Naive thymus-derived CD8-positive, alpha-beta T cell (primary cell): ENCODE data around the gene ANKK1. TPM values are rescaled to one million over a fixed set of nuclear protein-coding genes. Genes with fewer than 3 reads are reported as not detected.

Experiments
- ATAC-seq, 2 donors: fragments of 150-1000 bp; cut with Tn5 transposase in 1 of 2; sonication (Bioruptor Pico), chemical (Tn5 transposase) in 1 of 2; 1 replicate in 1 of 2; 2 replicates in 1 of 2; pipeline ENCODE4 v1.10.0; 2021; ENCODE audit warnings: mild to moderate bottlenecking in 2 of 2, moderate library complexity in 2 of 2
- POLR2A ChIA-PET: fragments of 350-600 bp; sonication (Branson Sonifier 250); formaldehyde crosslinking; loops from one replicate; lab custom pipeline; 2021; ENCODE audit warnings: antibody characterized with exemption; lab: Charles Lee
- DNase-seq, 10 donors: peaks; one replicate each; pipeline versions ENCODE4 v3.0.0 to v3.0.0-alpha.2; 2020 to 2022
- H3K27ac Mint-ChIP-seq, 10 donors: one replicate each; pipeline ENCODE4 v1.8.0; 2020 to 2022; ENCODE audit warnings: mild to moderate bottlenecking in 10 of 10, mixed read lengths in 10 of 10, moderate library complexity in 4 of 10, inconsistent platforms in 1 of 10
- H3K27me3 Mint-ChIP-seq, 5 donors: one replicate each; pipeline ENCODE4 v1.8.0; 2021 to 2022; ENCODE audit warnings: mixed read lengths in 5 of 5
- H3K36me3 Mint-ChIP-seq, 3 donors: one replicate each; pipeline ENCODE4 v1.8.0; 2020 to 2022; ENCODE audit warnings: mixed read lengths in 3 of 3, mild to moderate bottlenecking in 2 of 3, inconsistent platforms in 1 of 3
- H3K4me1 Mint-ChIP-seq, 4 donors: one replicate each; pipeline ENCODE4 v1.8.0; 2021 to 2022; ENCODE audit warnings: mixed read lengths in 4 of 4
- H3K4me3 Mint-ChIP-seq, 10 donors: one replicate each; pipeline ENCODE4 v1.8.0; 2020 to 2022; ENCODE audit warnings: mild to moderate bottlenecking in 10 of 10, mixed read lengths in 10 of 10, moderate library complexity in 6 of 10, inconsistent platforms in 1 of 10
- H3K9me3 Mint-ChIP-seq, 9 donors: one replicate each; pipeline ENCODE4 v1.8.0; 2020 to 2022; ENCODE audit warnings: mixed read lengths in 9 of 9, mild to moderate bottlenecking in 3 of 9, inconsistent platforms in 1 of 9, moderate library complexity in 1 of 9
- polyA plus RNA-seq, 3 donors: library from polyadenylated mRNA; unstranded; fragments of 300-500 nt; fragmentation: Illumina TruSeq; gene quantifications; one replicate each; pipeline ENCODE4 v1.2.3, GENCODE V29; 2021
- total RNA-seq, 8 experiments: library from RNA in 2 of 8; stranded (reverse) in 2 of 8; gene quantifications; one replicate each; pipeline ENCODE4 v1.2.3 and lab custom pipeline; 2021 to 2026

ANKK1 gene, protein sequence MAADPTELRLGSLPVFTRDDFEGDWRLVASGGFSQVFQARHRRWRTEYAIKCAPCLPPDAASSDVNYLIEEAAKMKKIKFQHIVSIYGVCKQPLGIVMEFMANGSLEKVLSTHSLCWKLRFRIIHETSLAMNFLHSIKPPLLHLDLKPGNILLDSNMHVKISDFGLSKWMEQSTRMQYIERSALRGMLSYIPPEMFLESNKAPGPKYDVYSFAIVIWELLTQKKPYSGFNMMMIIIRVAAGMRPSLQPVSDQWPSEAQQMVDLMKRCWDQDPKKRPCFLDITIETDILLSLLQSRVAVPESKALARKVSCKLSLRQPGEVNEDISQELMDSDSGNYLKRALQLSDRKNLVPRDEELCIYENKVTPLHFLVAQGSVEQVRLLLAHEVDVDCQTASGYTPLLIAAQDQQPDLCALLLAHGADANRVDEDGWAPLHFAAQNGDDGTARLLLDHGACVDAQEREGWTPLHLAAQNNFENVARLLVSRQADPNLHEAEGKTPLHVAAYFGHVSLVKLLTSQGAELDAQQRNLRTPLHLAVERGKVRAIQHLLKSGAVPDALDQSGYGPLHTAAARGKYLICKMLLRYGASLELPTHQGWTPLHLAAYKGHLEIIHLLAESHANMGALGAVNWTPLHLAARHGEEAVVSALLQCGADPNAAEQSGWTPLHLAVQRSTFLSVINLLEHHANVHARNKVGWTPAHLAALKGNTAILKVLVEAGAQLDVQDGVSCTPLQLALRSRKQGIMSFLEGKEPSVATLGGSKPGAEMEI
- total RNA-seq (1 to 10 TPM; 4.6 to 5.9 TPM), polyA plus RNA-seq (not detected), total RNA-seq (lab: John Stamatoyannopoulos, UW) (0.42 to 3.4 (median 1.7) reads per million in 6 experiments)

DNA sequence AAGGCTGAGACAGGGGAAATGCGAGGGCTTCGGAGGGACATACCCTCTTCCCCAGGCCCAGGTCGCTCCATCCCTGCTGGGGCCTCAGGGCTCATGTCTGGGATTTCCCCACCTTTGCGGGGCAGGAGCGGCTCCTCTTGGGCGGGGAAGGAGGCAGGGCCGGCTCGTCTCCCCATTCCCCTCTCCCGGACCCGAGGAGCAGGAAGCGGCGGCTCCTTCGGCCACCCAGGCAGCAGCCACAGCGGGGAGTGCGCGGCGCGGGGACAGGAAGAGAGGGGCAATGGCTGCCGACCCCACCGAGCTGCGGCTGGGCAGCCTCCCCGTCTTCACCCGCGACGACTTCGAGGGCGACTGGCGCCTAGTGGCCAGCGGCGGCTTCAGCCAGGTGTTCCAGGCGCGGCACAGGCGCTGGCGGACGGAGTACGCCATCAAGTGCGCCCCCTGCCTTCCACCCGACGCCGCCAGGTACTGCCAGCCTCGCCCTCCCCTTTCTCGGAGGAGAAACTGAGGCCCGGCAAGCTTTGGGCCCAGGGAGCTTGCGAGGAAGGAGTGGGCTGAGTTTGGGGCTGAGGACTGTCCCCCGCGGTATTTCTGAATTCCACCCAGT, at the start of gene ANKK1:
TSS of gene ANKK1 (plus strand) at position 175 of the 607 bp plus-strand sequence. CDS start at position 281, 106 bp downstream.
- Mint-ChIP-seq H3K36me3 (peaks cover 0 to 6% (median 4%) of the 10 kb centered on the region in 3 donors), H3K27me3 (peaks cover 0 to 11% (median 5%) of the 10 kb centered on the region in 5 donors), H3K4me3 (no peak within 1 kb of the TSS), H3K9me3 (no peaks in the 10 kb centered on the region), H3K27ac (peak within 1 kb of the TSS in 1 of 10 donors; percentile 43), H3K4me1 (no peaks in the 10 kb centered on the region)
- POLR2A ChIA-PET = no interaction called here
- ATAC-seq (no peak), DNase-seq (no peak)

DNA sequence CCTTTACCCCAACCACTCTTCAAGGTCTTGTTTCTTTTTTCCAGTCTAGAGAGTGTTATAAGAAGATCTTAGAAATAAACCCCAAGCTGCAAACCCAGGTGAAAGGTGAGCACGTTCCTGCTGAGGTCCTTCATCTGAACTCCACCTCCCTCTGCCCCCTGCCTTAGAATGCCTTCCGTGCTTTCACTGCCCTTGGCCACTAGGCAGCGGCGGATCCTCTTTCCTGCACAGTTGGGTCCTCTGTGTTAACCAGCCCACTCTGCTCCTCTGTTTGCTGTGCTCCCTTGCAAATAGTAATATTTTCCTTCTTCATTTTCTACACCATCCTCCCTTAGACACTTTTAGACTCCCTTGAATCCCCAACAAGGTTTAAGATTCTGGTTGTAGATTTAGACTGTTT, 48.8 kb upstream of the ANKK1 start:
- no peaks in the 10 kb centered on the region for H3K9me3 Mint-ChIP-seq
- DNase-seq (no peak), ATAC-seq (no peak)
- peaks cover 0 to 3% (median 0%) of the 10 kb centered on the region in 4 donors for H3K4me1 Mint-ChIP-seq
- H3K4me3 Mint-ChIP-seq = no peak overlapping the region
- no peak overlapping the region for H3K27ac Mint-ChIP-seq
- POLR2A ChIA-PET = no interaction called here
- no peaks in the 10 kb centered on the region for H3K27me3 Mint-ChIP-seq
- peaks cover 7 to 96% (median 46%) of the 10 kb centered on the region in 3 donors for H3K36me3 Mint-ChIP-seq

DNA sequence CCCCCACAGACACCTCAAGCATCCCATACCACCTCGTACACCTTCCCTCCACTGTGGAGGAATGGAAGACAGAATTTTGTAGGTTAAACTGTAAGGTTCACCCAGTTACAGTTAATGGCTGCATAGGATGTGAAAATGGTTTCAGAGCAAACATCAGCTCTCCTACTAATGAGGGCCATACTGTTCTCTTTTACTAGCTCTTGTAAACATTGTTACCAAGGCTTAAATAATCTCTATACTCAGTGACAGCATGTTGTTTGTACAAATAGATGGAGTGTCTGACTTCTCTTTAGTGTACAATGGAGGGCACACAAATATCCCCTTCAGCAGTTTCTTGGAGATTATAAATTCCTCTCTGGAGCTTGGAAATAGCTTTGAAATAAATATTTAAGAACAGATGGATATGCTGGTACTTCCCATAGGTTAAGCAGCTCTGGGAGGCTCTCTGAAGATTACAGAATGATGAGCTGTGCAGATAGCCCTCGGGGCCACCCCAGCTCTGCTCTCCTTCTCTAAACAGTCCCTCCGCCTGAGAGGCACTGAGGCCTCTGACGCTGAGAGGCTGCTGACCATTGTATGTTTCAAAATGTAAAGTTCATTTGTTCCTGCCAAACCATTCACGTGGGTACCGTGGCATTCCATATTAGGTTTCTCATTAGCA, 47.5 kb upstream of the ANKK1 start:
- Mint-ChIP-seq H3K36me3 (peaks cover 12 to 93% (median 43%) of the 10 kb centered on the region in 3 donors), H3K4me3 (no peak overlapping the region), H3K27me3 (no peaks in the 10 kb centered on the region), H3K9me3 (no peaks in the 10 kb centered on the region), H3K27ac (no peak overlapping the region), H3K4me1 (peaks cover 0 to 5% (median 0%) of the 10 kb centered on the region in 4 donors)
- DNase-seq = no peak
- no peak for ATAC-seq
- POLR2A ChIA-PET = no interaction called here

DNA sequence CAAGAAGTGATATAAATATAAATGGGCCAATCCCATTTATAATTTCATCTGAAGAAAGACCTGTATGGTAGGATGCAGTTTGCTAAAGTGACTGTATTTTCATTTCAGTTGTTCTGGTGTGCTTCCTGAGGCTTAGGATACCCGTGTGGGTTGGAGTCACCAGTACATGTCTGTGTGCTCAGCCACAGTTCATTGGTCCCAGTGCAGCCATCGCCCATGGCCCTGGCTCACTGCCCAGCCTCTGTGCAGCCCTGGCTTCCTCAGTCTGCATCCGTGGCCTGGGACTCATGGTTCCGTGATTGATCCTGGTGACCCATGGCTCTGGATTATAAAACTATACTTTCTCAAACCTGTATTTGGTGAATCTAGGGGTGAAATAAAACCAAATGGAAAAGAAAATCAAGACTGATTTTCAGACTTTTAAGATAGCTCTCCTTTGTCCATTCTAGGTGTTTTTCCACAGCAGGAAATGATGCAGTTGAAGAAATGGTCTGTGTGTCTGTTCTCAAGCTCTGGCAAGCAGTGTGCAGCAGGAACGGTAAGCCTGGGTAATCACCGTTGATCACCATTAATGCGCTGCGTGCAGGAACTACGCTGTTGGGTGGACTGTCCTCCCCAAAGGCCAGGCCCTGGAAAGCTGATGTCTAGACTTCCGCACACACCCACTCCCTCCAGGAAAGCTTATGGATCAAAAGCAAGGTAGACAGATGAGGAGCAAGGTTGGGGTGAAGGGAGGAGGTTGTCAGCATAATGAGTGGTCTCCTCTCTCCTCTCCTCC, 46.0 kb upstream of the ANKK1 start:
- H3K27ac Mint-ChIP-seq = peak overlapping the region in 2 of 10 donors; percentile 3 to 46
- POLR2A ChIA-PET = no interaction called here
- H3K9me3 Mint-ChIP-seq = no peaks in the 10 kb centered on the region
- ATAC-seq (no peak), DNase-seq (no peak)
- H3K4me1 Mint-ChIP-seq = peaks cover 0 to 5% (median 0%) of the 10 kb centered on the region in 4 donors
- H3K27me3 Mint-ChIP-seq = no peaks in the 10 kb centered on the region
- H3K36me3 Mint-ChIP-seq = peaks cover 5 to 86% (median 35%) of the 10 kb centered on the region in 3 donors
- no peak overlapping the region for H3K4me3 Mint-ChIP-seq

DNA sequence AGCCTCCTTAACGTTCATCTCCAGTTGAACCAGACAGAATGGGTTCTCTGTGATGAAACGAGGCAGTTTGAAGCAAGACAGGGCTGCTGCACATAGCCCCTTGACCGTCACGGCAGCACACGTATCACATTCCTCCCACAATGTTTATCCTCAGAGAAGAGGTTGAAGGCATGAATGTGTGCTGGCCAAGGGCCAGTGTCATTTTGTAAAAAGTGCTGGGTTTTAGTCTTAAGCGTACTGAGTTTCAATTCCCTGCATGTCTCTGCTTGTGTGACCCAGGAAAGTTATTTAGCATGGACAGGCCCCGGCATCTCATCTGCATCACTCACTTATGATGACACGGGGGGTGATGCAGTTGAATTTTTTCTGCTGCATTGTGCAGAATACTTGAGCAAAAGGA, 41.6 kb upstream of the ANKK1 start:
- H3K9me3 Mint-ChIP-seq = no peaks in the 10 kb centered on the region
- peaks cover 5 to 68% (median 37%) of the 10 kb centered on the region in 3 donors for H3K36me3 Mint-ChIP-seq
- H3K27ac Mint-ChIP-seq = no peak overlapping the region
- POLR2A ChIA-PET = no interaction called here
- H3K27me3 Mint-ChIP-seq = no peaks in the 10 kb centered on the region
- ATAC-seq = no peak
- no peak overlapping the region for H3K4me3 Mint-ChIP-seq
- H3K4me1 Mint-ChIP-seq = peaks cover 0 to 4% (median 0%) of the 10 kb centered on the region in 4 donors
- DNase-seq = no peak

DNA sequence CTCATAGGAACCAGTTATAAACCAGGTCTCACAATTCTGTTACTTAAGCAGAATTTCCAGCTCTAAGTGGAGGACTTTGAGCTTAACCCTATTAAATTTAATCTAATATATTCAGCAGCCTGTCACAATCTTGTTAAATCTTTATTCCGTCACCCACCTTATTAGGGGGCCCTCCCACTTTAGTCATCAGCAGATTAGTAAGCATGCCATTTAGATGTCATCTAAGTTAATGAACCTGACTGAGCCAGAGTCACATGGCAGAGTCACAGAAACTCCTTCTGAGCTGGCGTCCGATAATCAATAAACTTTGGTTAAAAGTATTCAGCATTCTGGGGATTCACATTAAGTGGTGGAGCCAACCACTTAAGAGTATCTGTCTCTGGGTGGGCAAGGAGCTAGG, 38.1 kb upstream of the ANKK1 start:
- Mint-ChIP-seq H3K27me3 (no peaks in the 10 kb centered on the region), H3K4me3 (no peak overlapping the region), H3K27ac (no peak overlapping the region), H3K36me3 (peaks cover 14 to 66% (median 46%) of the 10 kb centered on the region in 3 donors), H3K4me1 (peaks cover 0 to 4% (median 2%) of the 10 kb centered on the region in 4 donors), H3K9me3 (peaks cover 0 to 7% (median 5%) of the 10 kb centered on the region in 9 donors)
- POLR2A ChIA-PET = no interaction called here
- DNase-seq (no peak), ATAC-seq (no peak)

DNA sequence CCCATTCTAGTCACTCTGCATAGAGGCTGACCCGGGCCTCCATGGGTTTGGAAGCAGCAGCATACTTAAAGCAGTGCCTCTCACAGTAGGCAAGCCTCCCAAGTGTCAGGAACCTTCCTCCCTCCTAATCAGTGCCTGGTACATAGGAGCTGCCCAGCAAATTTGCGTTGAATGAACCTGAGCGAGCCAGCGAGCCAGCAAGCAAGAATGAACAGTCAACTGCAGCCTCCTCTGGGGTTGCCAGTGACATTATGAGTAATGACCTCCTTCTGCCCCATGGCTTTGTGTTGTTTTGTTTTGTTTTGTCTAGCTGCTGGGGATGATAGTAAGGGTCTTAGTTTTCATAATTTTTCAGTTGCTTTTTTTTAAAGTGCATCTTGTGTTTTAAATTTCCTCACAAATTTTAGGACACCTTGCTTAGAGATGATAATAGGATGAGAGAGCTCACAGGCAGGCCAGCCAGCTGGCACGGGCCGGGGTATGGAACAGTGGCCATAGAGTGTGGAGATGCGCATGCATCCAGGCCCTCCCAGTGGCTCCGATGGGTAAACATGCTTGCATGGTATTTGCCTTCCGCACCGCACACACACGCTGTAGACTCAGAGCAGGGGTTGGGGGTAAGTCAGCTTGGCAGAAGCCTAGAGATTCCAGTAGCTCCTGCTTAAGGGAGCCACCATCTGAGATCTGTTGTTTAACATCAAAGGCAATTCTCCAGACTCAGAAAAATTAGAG, 37.1 kb upstream of the ANKK1 start:
- H3K4me3 Mint-ChIP-seq = no peak overlapping the region

DNA sequence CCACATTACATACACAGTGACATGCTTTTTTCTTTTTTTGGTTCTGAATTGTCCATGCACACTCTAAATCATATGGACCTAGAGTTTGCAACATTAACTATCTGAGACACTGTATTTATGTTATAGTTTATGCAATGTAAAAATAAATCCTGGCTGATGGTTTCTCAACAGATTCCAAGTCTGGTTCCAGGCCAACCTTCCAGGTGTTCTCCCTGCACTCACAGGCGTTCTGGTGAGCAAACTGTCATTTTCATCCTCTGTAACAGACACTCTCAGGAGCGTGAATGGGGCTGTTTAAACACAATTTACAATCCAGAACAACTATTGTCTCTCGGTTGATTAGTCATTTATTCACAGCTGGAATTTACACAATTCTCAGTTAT, 36.5 kb upstream of the ANKK1 start:
- DNase-seq = no peak
- H3K4me1 Mint-ChIP-seq = peaks cover 0 to 4% (median 1%) of the 10 kb centered on the region in 4 donors
- no peak for ATAC-seq
- H3K27me3 Mint-ChIP-seq = no peaks in the 10 kb centered on the region
- no peak overlapping the region for H3K27ac Mint-ChIP-seq
- H3K36me3 Mint-ChIP-seq = peaks cover 26 to 71% (median 60%) of the 10 kb centered on the region in 3 donors
- no peak overlapping the region for H3K4me3 Mint-ChIP-seq
- peaks cover 3 to 22% (median 18%) of the 10 kb centered on the region in 9 donors for H3K9me3 Mint-ChIP-seq
- POLR2A ChIA-PET = no interaction called here

More for the DNA sequence above, 37.1 kb upstream of the ANKK1 start:
- DNase-seq (no peak), ATAC-seq (no peak)
- Mint-ChIP-seq H3K27me3 (no peaks in the 10 kb centered on the region), H3K36me3 (peaks cover 21 to 69% (median 54%) of the 10 kb centered on the region in 3 donors), H3K4me1 (peaks cover 0 to 4% (median 1%) of the 10 kb centered on the region in 4 donors), H3K9me3 (peaks cover 3 to 17% (median 12%) of the 10 kb centered on the region in 9 donors), H3K27ac (no peak overlapping the region)
- POLR2A ChIA-PET = no interaction called here

DNA sequence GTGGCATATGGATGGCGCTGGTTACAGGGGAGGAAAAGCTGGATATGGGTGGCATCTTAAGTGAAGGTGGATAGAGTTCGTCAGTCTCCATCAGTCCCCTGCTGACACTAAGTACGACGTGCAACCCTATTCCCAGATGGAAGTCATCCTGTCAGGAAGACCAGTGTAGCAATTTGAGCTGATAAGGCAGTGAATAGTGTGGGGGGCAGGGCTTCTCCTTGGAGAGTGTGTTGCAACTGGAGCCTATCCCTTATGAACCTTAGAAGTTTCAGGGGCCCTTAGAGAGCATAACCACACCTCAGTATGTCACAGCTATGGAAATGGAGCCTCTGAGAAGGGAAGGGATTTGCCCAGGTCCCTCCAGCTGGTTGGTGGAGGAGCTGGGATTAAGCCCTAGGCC, 36.1 kb upstream of the ANKK1 start:
- H3K27me3 Mint-ChIP-seq = no peaks in the 10 kb centered on the region
- no peak overlapping the region for H3K4me3 Mint-ChIP-seq
- DNase-seq (no peak), ATAC-seq (no peak)
- peaks cover 28 to 75% (median 64%) of the 10 kb centered on the region in 3 donors for H3K36me3 Mint-ChIP-seq
- POLR2A ChIA-PET = no interaction called here
- H3K9me3 Mint-ChIP-seq = peaks cover 3 to 26% (median 21%) of the 10 kb centered on the region in 9 donors
- no peak overlapping the region for H3K27ac Mint-ChIP-seq
- peaks cover 0 to 4% (median 1%) of the 10 kb centered on the region in 4 donors for H3K4me1 Mint-ChIP-seq

DNA sequence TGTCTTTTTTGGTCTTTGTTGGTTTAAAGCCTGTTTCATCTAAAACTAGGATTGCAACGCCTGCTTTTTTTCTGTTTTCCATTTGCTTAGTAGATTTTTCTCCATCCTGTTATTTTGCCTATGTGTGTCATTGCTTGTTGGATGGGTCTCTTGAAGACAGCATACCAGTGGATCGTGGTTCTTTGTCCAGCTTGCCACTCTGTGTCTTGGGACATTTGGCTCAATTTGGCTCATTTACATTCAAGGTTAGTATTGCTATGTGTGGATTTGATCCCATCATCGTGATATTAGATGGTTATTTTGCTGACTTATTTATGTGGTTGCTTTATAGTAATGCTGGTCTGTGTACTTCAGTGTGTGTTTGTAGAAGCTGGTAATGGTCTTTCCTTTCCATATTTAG, 31.4 kb upstream of the ANKK1 start:
- ATAC-seq (no peak), DNase-seq (no peak)
- no peak overlapping the region for H3K27ac Mint-ChIP-seq
- POLR2A ChIA-PET = no interaction called here
- H3K9me3 Mint-ChIP-seq = peaks cover 8 to 35% (median 25%) of the 10 kb centered on the region in 9 donors
- no peak overlapping the region for H3K4me3 Mint-ChIP-seq
- no peaks in the 10 kb centered on the region for H3K27me3 Mint-ChIP-seq
- peaks cover 41 to 94% (median 82%) of the 10 kb centered on the region in 3 donors for H3K36me3 Mint-ChIP-seq
- peaks cover 0 to 13% (median under 1%) of the 10 kb centered on the region in 4 donors for H3K4me1 Mint-ChIP-seq

DNA sequence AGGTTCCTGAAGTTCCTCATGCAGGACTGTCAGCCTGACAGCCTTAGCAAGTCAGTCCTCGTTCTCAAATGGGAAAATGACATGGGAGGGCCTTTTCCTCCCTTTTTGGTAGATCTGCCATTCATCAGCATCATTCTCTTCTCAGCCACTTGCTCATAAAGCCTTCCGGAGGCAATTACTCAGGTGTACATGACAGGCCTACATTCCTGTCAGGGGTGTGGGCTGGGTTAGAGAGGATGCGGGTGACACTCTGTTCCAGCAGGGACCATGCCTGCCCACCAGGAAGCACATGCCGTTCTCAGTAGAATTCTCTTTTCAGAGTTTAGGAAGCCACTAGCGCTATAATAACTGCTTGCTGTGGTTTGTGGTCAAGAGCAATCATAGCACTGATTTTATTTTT, 24.2 kb upstream of the ANKK1 start:
- DNase-seq = no peak
- POLR2A ChIA-PET = no interaction called here
- peak overlapping the region in 9 of 10 donors; percentile 5 to 81 (median 58) for H3K27ac Mint-ChIP-seq
- no peaks in the 10 kb centered on the region for H3K27me3 Mint-ChIP-seq
- no peaks in the 10 kb centered on the region for H3K9me3 Mint-ChIP-seq
- peak overlapping the region in 1 of 10 donors; percentile 0 for H3K4me3 Mint-ChIP-seq
- peaks cover 13 to 53% (median 38%) of the 10 kb centered on the region in 4 donors for H3K4me1 Mint-ChIP-seq
- peaks cover 6 to 70% (median 29%) of the 10 kb centered on the region in 3 donors for H3K36me3 Mint-ChIP-seq
- ATAC-seq = no peak
